CD4-positive, alpha-beta T cell treated with Interleukin-21 for 1 hour (primary cell): ENCODE measurements around the gene LRMDA.
"Not testable (repeated sequence)": the region's sequence is repeated elsewhere in the genome, so short reads cannot be mapped to it uniquely, and the experiment has no call there.

Experiments
- DNase-seq: peaks from one replicate; pipeline ENCODE4 v3.0.0-alpha.2; 2020

LRMDA gene

GRCh38 chr10:75723319-75723980 lies 292.0 kb downstream of the LRMDA start:
- DNase-seq: no peak

- no peak for DNase-seq
Observed at GRCh38 chr10:75724047-75724446, 292.6 kb downstream of the LRMDA start.

- no peak for DNase-seq
Observed at GRCh38 chr10:75726522-75727483, 295.4 kb downstream of the LRMDA start.

GRCh38 chr10:75730847-75731246 lies 299.4 kb downstream of the LRMDA start:
- no peak for DNase-seq

GRCh38 chr10:75733135-75733890 lies 301.9 kb downstream of the LRMDA start:
- DNase-seq: no peak

GRCh38 chr10:75736151-75736640 lies 304.8 kb downstream of the LRMDA start:
- no peak for DNase-seq

- DNase-seq: no peak
Observed at GRCh38 chr10:75736889-75737579, 305.6 kb downstream of the LRMDA start.

GRCh38 chr10:75737580-75737949 lies 306.1 kb downstream of the LRMDA start:
- no peak for DNase-seq

GRCh38 chr10:75738924-75739323 lies 307.5 kb downstream of the LRMDA start:
- no peak for DNase-seq

GRCh38 chr10:75739414-75740143 lies 308.2 kb downstream of the LRMDA start:
- DNase-seq: no peak

GRCh38 chr10:75740541-75740940 lies 309.1 kb downstream of the LRMDA start:
- no peak for DNase-seq

GRCh38 chr10:75742355-75742754 lies 310.9 kb downstream of the LRMDA start:
- DNase-seq: no peak

GRCh38 chr10:75743291-75743778 lies 311.9 kb downstream of the LRMDA start:
- DNase-seq: no peak

GRCh38 chr10:75744261-75744660 lies 312.8 kb downstream of the LRMDA start:
- DNase-seq: no peak

GRCh38 chr10:75746356-75746755 lies 314.9 kb downstream of the LRMDA start:
- DNase-seq: no peak

- not testable (repeated sequence) for DNase-seq
Observed at GRCh38 chr10:75750093-75750875, 318.9 kb downstream of the LRMDA start.

GRCh38 chr10:75751232-75751631 lies 319.8 kb downstream of the LRMDA start:
- DNase-seq: no peak

- no peak for DNase-seq
Observed at GRCh38 chr10:75753621-75754020, 322.2 kb downstream of the LRMDA start.

GRCh38 chr10:75754096-75754831 lies 322.8 kb downstream of the LRMDA start:
- DNase-seq: no peak

GRCh38 chr10:75755528-75755927 lies 324.1 kb downstream of the LRMDA start:
- DNase-seq: no peak
